ENCODE results near the gene VTCN1.
"Not testable (repeated sequence)": the region's sequence is repeated elsewhere in the genome, so short reads cannot be mapped to it uniquely, and the experiment has no call there.

Gene VTCN1

GRCh38 chr1:117110774-117111173 is 100.0 kb downstream of the VTCN1 start:
- DNase-seq (ENCODE audit: low read depth, low spot score) = no peak
- no peak overlapping the region for H3K4me3 ChIP-seq (ENCODE audit: low read length)

GRCh38 chr1:117107364-117107763 is 103.4 kb downstream of the VTCN1 start:
- no peak for DNase-seq (ENCODE audit: low read depth, low spot score)

GRCh38 chr1:117106478-117106877 is 104.2 kb downstream of the VTCN1 start:
- H3K4me3 ChIP-seq (ENCODE audit: low read length) = no peak overlapping the region
- no peak for DNase-seq (ENCODE audit: low read depth, low spot score)

More at GRCh38 chr1:117107364-117107763, 103.4 kb downstream of the VTCN1 start:
- H3K4me3 ChIP-seq (ENCODE audit: low read length) = no peak overlapping the region

- no peak for DNase-seq (ENCODE audit: low read depth, low spot score)
- no peak overlapping the region for H3K4me3 ChIP-seq (ENCODE audit: low read length)
Measured at GRCh38 chr1:117105722-117106121, 105.0 kb downstream of the VTCN1 start.

- no peak for DNase-seq (ENCODE audit: low read depth, low spot score)
- no peak overlapping the region for H3K4me3 ChIP-seq (ENCODE audit: low read length)
Measured at GRCh38 chr1:117104986-117105385, 105.7 kb downstream of the VTCN1 start.

- H3K4me3 ChIP-seq (ENCODE audit: low read length); DNase-seq (ENCODE audit: low read depth, low spot score): not testable (repeated sequence)
Measured at GRCh38 chr1:117101858-117102257, 108.9 kb downstream of the VTCN1 start.

GRCh38 chr1:117101334-117101733 is 109.4 kb downstream of the VTCN1 start:
- DNase-seq (ENCODE audit: low read depth, low spot score) = no peak
- no peak overlapping the region for H3K4me3 ChIP-seq (ENCODE audit: low read length)

GRCh38 chr1:117098287-117098890 is 112.3 kb downstream of the VTCN1 start:
- no peak for DNase-seq (ENCODE audit: low read depth, low spot score)

GRCh38 chr1:117097443-117097842 is 113.3 kb downstream of the VTCN1 start:
- H3K4me3 ChIP-seq (ENCODE audit: low read length) = no peak overlapping the region
- no peak for DNase-seq (ENCODE audit: low read depth, low spot score)

More at GRCh38 chr1:117098287-117098890, 112.3 kb downstream of the VTCN1 start:
- no peak overlapping the region for H3K4me3 ChIP-seq (ENCODE audit: low read length)

GRCh38 chr1:117096951-117097408 is 113.7 kb downstream of the VTCN1 start:
- no peak for DNase-seq (ENCODE audit: low read depth, low spot score)

GRCh38 chr1:117094841-117095604 is 115.7 kb downstream of the VTCN1 start:
- no peak overlapping the region for H3K4me3 ChIP-seq (ENCODE audit: low read length)
- no peak for DNase-seq (ENCODE audit: low read depth, low spot score)

More at GRCh38 chr1:117096951-117097408, 113.7 kb downstream of the VTCN1 start:
- H3K4me3 ChIP-seq (ENCODE audit: low read length) = no peak overlapping the region

- H3K4me3 ChIP-seq (ENCODE audit: low read length) = no peak overlapping the region
Measured at GRCh38 chr1:117093870-117094621, 116.7 kb downstream of the VTCN1 start.

More at GRCh38 chr1:117093870-117094621, 116.7 kb downstream of the VTCN1 start:
- DNase-seq (ENCODE audit: low read depth, low spot score) = peak; percentile 28
